Body of pancreas (tissue), 4 donors: ENCODE data around the gene IPO5. TPM values are rescaled to one million over a fixed set of nuclear protein-coding genes. Genes with fewer than 3 reads are reported as not detected.

Experiments
- ATAC-seq: fragments of 150-250 bp; one replicate; pipeline ENCODE4 v1.9.1; 2016
- DNase-seq, 4 donors: peaks; one replicate each; pipeline ENCODE4 v3.0.0-alpha.2; 2019
- H3K27ac ChIP-seq, 4 donors: fragments of 200-600 bp; sonication (generic); 1 replicate in 3 of 4; 2 replicates in 1 of 4; pipeline versions ENCODE4 v1.5.1 to v1.6.1; 2016 to 2019; ENCODE audit warnings: mild to moderate bottlenecking in 1 of 4, mixed read lengths in 1 of 4, moderate library complexity in 1 of 4
- H3K27me3 ChIP-seq, 2 donors: fragments of 200-600 bp; sonication (generic); one replicate each; pipeline ENCODE4 v1.6.0; 2016; ENCODE audit warnings: mild to moderate bottlenecking in 1 of 2
- H3K36me3 ChIP-seq, 2 donors: fragments of 200-600 bp; sonication (generic); replicated peaks in 1 of 2; 2 replicates each; pipeline ENCODE4 v1.5.1; 2016; ENCODE audit warnings: low read depth in 2 of 2; ENCODE audit not compliant: insufficient read depth in 1 of 2
- H3K4me1 ChIP-seq: fragments of 200-600 bp; sonication (generic); one replicate; pipeline ENCODE4 v1.6.0; 2016
- H3K4me3 ChIP-seq, 2 donors: fragments of 200-600 bp; sonication (generic); 1 replicate in 1 of 2; 2 replicates in 1 of 2; pipeline ENCODE4 v1.5.1; 2016 to 2019
- H3K9me3 ChIP-seq, 3 donors: fragments of 200-600 bp; sonication (generic); 1 replicate in 2 of 3; 2 replicates in 1 of 3; pipeline ENCODE4 v1.5.1; 2016
- POLR2A ChIP-seq, 3 donors: fragments of 450-650 bp; IDR thresholded peaks; one replicate each; pipeline ENCODE4 v1.6.1; 2016; ENCODE audit warnings: antibody characterized with exemption in 3 of 3, mild to moderate bottlenecking in 2 of 3
- WGBS, 2 donors: methylation state at CpG; one replicate each; pipeline ENCODE4 v1.1.5; 2017; 5-methylcytosine and 5-hydroxymethylcytosine counted together
- intact Hi-C: fragments of 100-400 bp; cut with DNase I; formaldehyde crosslinking; loops from one replicate; pipeline ENCODE4 v1.15.1; 2023
- total RNA-seq, 2 donors: library from RNA; depleted of rRNA; stranded (reverse); fragments of >200 nt; gene quantifications; one replicate each; pipeline ENCODE4 v1.1.0, GENCODE V29; 2016
- TF ChIP-seq, protein P1 (sequence below), 7 experiments: fragments of 450-650 bp in 4 of 7; fragments of 200-600 bp in 3 of 7; sonication (generic) in 3 of 7; IDR thresholded peaks; one replicate each; pipeline ENCODE4 v1.5.1; 2016 to 2019; ENCODE audit warnings: antibody characterized with exemption in 7 of 7

IPO5 gene
- total RNA-seq, 2 donors from 2014 or later: 84.0 to 96.8 TPM

DNA sequence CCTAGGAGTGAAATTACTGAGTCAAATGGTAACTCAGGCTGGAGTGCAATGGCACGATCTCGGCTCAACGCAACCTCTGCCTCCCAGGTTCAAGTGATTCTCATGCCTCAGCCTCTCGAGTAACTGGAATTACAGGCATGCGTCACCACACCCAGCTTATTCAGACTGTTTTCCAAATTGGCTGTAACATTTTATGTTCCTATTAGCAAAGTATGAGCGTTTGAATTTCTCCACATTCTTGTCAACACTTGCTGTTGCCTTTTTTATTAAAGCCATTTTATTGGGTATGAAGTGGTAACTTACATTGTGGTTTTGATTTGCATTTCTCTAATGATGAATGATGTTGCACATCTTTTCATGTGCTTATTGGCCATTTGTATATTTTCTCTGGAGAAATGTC is 7.9 kb downstream of the IPO5 start:
- Histone ChIP-seq H3K4me3 (no peak overlapping the region), H3K4me1 (no peaks in the 10 kb centered on the region), H3K27me3 (no peaks in the 10 kb centered on the region), H3K36me3 (no peaks in the 10 kb centered on the region), H3K9me3 (no peaks in the 10 kb centered on the region), H3K27ac (no peak overlapping the region)
- ATAC-seq (no peak), DNase-seq (no peak)
- TF ChIP-seq, protein P1, sequence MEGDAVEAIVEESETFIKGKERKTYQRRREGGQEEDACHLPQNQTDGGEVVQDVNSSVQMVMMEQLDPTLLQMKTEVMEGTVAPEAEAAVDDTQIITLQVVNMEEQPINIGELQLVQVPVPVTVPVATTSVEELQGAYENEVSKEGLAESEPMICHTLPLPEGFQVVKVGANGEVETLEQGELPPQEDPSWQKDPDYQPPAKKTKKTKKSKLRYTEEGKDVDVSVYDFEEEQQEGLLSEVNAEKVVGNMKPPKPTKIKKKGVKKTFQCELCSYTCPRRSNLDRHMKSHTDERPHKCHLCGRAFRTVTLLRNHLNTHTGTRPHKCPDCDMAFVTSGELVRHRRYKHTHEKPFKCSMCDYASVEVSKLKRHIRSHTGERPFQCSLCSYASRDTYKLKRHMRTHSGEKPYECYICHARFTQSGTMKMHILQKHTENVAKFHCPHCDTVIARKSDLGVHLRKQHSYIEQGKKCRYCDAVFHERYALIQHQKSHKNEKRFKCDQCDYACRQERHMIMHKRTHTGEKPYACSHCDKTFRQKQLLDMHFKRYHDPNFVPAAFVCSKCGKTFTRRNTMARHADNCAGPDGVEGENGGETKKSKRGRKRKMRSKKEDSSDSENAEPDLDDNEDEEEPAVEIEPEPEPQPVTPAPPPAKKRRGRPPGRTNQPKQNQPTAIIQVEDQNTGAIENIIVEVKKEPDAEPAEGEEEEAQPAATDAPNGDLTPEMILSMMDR (IDR thresholded peaks at IDR 0.05): no peak
- TF ChIP-seq POLR2A (IDR thresholded peaks at IDR 0.05): no peak
- intact Hi-C loops: no loop called here
- WGBS, 2 donors: 92 to 94% methylated on average over 6 of the region's 6 CpGs

DNA sequence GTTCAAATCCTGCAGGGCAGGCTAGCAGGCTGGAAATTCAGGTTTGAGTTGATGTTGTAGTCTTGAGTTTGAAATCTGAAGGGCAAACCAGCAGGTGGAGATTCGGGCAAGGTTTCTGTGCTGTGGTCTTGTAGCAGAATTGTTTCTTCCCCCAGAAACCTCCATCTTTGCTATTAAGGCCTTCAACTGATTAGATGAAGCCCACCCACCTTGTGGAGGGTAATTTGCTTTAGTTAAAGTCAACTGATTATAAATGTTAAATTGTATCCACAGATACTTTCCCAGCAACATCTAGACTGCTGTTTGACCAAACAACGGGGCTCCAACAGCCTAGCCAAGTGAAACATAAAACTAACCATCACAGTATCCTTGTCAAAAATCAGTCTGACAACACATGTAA is 9.4 kb downstream of the IPO5 start:
- intact Hi-C loops: no loop called here
- Histone ChIP-seq H3K27ac (no peak overlapping the region), H3K9me3 (no peaks in the 10 kb centered on the region), H3K4me3 (no peak overlapping the region), H3K4me1 (no peaks in the 10 kb centered on the region), H3K36me3 (no peaks in the 10 kb centered on the region), H3K27me3 (no peaks in the 10 kb centered on the region)
- no peak for DNase-seq
- no peak for ATAC-seq
- TF ChIP-seq, protein P1 (IDR thresholded peaks at IDR 0.05): no peak
- no peak for TF ChIP-seq POLR2A (IDR thresholded peaks at IDR 0.05)
- WGBS, 2 donors: 84 to 86% methylated on average over 2 of the region's 2 CpGs

DNA sequence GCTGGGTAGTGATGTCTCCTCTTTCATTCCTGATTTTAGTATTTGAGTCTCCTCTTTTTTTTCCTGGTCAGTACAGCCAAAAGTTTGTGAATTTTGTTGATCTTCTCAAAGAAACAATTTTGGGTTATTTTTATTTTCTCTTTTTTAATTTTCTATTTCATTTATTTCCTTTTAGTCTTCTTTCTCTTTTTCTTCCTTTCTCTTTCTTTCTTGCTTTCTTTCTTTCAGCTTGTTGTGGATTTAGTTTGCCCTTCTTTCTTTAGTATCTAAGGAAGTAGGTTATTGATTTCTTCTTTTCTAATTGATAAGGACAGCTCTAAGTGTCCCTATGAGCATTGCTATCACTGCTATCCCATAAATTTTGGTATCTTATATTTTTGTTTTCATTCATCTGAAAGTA is 13.8 kb downstream of the IPO5 start:
- TF ChIP-seq POLR2A (IDR thresholded peaks at IDR 0.05): no peak
- TF ChIP-seq, protein P1 (IDR thresholded peaks at IDR 0.05): no peak
- intact Hi-C loops: no loop called here

DNA sequence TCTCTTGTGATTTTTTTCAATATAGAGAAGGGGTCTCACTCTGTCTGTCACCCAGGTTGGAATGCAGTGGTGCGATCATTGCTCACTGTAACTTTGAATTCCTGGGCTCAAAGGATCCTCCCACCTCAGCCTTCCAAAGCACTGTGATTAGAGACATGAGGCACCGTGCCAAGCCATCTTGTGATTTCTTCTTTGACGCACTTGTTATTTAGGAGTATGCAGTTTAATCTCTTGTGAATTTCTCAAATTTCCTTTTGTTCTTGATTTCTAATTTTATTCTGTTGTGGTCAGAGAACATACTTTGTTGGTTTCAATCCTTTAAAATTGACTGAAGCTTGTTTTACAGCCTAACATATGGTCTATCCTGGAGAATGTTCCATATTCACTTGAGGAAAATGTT is 14.5 kb downstream of the IPO5 start:
- Histone ChIP-seq H3K27me3 (no peaks in the 10 kb centered on the region), H3K9me3 (no peaks in the 10 kb centered on the region)
- ATAC-seq: no peak

More for the DNA sequence above, 13.8 kb downstream of the IPO5 start:
- no peaks in the 10 kb centered on the region for H3K36me3 ChIP-seq
- no peak overlapping the region for H3K4me3 ChIP-seq
- DNase-seq (no peak), ATAC-seq (no peak)
- no peaks in the 10 kb centered on the region for H3K27me3 ChIP-seq
- H3K4me1 ChIP-seq: no peaks in the 10 kb centered on the region
- H3K9me3 ChIP-seq: no peaks in the 10 kb centered on the region
- H3K27ac ChIP-seq: no peak overlapping the region

DNA sequence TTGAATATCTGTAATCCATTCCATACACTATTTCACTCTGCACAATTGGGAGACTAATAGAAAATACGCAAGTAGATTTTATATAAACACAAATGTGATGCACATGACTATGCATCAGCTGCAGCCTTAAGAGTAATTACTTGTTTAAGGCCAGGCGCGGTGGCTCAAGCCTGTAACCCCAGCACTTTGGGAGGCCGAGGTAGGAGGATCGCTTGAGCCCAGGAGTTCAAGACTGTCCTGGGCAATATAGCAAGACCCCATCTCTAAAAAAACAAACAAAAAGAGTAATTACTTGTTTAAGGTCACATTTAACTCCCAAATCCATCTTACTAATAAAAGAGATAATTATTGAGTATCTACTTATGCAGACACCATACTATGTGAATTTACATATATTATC is 18.0 kb downstream of the IPO5 start:
- intact Hi-C loops: no loop called here
- WGBS, 2 donors: 80 to 87% methylated on average over 5 of the region's 5 CpGs
- Histone ChIP-seq H3K9me3 (no peaks in the 10 kb centered on the region), H3K4me1 (peaks cover 3% of the 10 kb centered on the region), H3K4me3 (no peak overlapping the region), H3K27me3 (no peaks in the 10 kb centered on the region), H3K36me3 (no peaks in the 10 kb centered on the region), H3K27ac (no peak overlapping the region)
- no peak for ATAC-seq
- DNase-seq: no peak
- TF ChIP-seq, protein P1 (IDR thresholded peaks at IDR 0.05): no peak
- TF ChIP-seq POLR2A (IDR thresholded peaks at IDR 0.05): no peak

More for the DNA sequence above, 14.5 kb downstream of the IPO5 start:
- Histone ChIP-seq H3K36me3 (no peaks in the 10 kb centered on the region), H3K4me3 (no peak overlapping the region), H3K4me1 (no peaks in the 10 kb centered on the region), H3K27ac (no peak overlapping the region)
- WGBS, 2 donors: 67 to 68% methylated on average over 3 of the region's 3 CpGs
- TF ChIP-seq POLR2A (IDR thresholded peaks at IDR 0.05): no peak
- TF ChIP-seq, protein P1 (IDR thresholded peaks at IDR 0.05): no peak
- intact Hi-C loops: no loop called here
- no peak for DNase-seq
